CD4-positive, alpha-beta T cell treated with Interleukin-17A for 1 hour (primary cell): ENCODE results near the gene PDLIM5.
"Not testable (repeated sequence)": the region's sequence is repeated elsewhere in the genome, so short reads cannot be mapped to it uniquely, and the experiment has no call there.

Source experiments
- DNase-seq: peaks from one replicate; pipeline ENCODE4 v3.0.0-alpha.2; 2020

Gene PDLIM5

DNA sequence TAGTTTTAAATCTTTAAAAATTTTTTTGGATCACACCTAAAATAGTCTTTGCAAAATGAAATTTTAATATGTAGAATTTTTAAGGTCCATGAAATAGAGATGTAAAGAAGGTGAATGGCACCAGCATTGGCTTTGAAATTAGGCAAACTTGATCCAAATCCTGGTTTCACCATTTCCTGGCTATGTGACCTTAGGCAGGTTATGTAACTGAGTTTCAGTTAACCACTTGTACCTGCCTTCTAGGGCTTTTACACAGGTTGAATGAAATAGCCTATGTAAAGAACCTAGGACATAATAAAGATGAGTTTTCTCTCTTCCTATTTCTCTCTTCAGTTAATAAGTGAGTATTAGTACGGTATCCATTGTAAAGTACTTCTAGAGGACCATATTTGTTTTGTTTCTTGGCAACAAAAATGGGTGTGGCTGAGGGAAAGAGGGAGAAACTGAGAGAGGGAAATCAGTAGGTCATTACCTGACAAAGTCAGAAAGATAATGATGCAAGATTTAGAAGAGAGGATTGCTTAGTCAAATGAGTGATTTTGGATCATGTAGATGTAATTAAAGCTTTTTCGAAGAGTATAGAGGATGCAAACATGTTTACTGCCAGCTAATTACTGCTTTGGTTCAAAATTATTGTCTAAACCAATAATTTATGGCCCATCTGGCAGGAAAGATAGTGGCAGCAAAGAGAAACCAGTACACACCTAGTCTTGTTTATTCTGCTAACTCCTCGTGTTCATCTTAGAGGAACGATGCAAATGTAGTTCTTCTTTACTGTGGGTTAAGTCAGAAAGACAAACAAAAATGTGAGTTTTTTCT is 81.9 kb downstream of the PDLIM5 start:
- no peak for DNase-seq

DNA sequence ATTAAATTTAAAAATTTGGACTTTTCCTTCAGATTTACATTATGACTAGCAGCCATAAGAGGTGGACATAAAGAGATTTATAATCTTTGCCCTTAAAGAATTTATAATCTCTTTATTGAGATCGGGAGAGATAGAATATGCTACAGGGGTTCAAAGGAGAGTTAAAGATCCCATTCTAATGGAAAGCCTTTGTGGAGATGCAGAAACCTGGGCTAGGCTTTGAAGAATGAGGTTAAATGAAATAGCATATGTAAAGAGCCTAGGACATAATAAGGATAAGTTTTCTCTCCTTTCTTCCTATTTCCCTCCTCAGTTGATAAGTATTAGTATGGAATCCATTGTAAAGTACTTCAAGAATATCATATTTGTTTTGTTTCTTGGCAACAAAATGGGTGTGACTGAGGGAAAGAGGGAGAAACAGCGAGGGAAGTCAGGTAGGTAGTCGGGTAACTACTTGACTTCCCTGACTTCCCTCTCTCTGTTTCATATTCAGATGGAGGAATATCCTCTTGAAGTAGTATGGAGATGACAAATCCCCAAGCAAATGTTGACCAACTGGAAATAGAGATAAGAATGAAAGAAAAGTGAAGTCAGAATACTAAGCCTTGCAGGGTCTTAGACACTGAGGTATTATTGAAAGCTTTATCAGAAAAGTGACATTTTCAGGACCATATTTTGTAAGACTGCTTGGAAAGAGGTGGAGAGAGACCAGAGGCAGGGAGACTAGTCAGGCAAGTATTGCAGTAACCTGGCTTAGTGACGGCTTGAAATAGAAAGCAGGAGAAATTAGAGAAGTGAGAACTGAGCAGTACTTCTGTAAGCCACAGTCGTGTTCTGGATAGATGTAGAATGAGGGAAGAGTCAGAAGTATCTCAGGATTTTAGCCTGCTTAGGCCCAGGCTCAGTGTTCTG is 82.9 kb downstream of the PDLIM5 start:
- no peak for DNase-seq

DNA sequence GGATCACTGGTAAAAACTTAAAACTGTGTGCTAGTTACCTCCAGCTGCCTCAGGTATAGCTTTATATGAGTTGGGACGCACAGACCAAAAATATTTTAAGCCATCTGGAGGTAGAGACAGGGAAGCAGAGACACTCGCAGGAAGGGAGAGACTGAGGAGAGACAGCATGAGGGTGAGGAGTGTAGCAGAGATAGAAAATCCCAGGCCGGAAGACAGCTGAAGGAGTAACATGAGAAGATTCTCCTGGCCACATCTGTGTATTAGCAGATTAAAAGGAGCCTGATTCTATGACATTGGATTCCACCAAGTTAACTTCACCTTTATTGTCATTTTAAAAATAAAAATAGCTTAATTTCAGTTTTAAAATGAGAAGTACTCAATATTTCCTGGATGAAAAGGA is 84.3 kb downstream of the PDLIM5 start:
- DNase-seq, result no peak

DNA sequence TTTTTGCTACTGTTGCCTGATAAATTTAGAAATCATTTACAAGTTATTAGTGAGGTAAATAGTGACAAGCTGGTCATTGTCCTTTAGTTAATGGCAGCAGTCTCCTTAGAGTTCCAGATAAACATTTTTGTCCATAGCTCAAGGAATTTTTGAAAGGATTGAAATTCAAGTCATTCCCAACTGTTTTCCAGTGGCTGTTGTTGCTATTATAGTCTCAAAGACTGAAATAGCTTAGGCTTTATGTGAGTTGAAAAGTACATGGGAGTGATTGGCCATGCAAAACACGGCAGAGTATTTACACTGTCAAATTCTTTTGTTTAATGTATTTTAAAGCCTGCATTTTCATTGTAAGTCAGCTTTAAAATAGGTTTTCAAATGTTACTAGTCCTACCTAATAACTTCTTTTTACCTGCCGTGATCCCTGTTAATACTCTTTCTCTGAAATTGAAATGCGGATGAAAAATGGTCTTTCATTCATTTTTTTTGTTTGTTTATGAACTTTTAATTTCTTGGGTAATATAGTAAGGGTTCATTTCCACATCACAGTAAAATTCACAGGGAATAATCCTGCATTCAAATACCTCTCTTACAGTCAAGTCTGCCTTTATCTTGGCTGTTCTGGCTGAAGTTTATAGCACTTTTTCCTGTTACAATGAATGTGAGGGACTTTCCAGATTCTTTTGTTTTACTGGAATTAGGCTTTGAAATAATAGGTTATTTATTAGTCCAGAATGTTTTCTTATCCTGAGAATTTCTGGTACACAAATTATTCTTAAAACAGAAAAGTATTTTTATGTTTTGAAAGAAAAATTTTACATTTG is 85.1 kb downstream of the PDLIM5 start:
- DNase-seq, result no peak

GRCh38 chr4:94537921-94538628 is 86.3 kb downstream of the PDLIM5 start:
- no peak for DNase-seq

GRCh38 chr4:94540476-94540875 is 88.7 kb downstream of the PDLIM5 start:
- no peak for DNase-seq

- no peak for DNase-seq
These were observed 93.1 kb downstream of the PDLIM5 start for GRCh38 chr4:94544811-94545210.

DNA sequence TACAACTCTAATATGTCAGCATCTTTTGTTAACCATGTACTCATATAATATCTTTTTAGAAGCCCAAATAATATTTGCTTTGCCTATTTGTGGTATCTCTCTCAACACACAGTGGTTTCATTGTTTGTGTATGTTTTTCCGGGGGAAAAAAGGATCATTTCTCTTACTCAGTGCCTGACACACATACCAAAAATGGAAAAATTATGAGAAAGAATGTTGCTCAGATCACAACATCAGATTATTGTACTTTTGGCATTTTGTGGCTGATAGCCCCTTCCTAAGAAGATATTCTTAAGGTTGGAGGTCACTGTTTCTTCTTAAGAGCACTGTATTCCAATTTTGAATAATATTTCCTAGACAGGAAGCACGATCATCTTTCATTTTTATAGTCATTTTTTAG is 93.6 kb downstream of the PDLIM5 start:
- DNase-seq, result no peak

DNA sequence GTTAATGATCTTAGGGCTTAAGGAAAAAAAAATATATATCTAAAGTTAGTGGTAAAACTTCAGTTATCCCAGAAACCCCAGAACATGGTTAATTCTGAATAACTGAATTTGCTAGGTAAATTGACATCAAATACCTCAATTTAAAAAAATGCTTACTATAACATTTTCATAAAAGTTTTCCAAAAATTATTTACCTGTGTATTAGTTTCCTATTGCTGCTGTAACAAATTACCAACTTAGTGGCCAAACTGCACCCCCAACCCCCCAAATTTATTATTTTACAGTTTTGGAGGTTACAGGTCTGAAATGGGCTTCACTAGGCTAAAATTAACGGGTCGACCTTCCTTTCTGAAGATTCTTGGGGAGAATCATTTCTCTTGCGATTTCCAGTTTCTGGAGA is 95.2 kb downstream of the PDLIM5 start:
- no peak for DNase-seq

DNA sequence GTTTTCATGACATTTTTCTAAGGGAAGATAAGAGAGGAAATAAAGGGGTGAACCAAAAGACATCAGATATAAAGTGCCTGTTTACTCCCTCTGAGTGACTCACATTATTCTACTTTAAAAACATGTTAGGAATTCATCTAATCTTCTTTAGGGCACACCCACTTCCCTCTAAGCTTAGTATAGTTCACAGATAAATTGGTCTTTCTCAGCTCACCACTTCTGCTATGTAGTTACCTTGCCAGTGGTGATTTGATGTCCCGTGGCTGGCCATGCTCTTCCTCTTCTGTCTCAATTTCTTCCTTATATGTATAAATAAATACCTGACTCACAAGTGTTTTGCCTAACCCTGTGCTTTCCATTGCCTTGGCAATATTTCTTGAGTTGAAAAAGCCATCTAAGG is 96.8 kb downstream of the PDLIM5 start:
- DNase-seq, result no peak

DNA sequence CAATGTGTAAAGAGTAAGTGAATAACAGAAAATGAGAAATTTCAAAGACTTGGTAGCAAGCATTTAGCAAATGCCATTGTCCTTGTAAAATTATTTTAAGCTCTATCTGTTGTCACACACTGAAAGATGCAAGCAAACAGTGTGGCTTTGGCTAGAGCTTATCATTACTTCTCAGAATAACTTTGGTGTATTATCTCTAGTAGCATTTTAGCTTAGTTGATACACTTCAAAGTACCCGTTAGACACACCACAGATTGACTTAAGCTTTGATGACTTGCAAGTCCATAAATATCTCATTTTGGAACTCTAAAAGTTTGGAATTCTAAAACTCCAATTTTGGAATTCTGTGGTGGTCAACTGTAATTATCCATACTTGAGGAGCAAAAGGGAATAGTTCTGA is 98.6 kb downstream of the PDLIM5 start:
- no peak for DNase-seq

DNA sequence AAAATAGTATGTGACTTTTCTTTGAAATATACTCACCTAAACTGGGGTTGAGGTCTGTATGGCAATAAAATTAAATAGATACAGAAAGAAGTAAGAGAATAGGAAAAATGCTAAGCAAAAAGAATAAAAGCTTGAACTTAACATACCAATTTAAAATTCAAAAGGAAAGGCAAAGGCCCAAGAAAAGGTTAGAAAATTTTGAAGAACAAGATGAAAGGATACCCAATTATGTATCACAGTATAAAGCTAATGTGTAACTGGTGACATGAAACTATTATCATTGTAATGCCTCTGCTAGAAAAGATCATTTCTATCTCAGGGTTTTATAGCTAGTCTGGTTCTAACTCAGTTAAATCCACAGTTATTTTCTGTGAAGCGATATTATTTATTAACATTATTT is 99.1 kb downstream of the PDLIM5 start:
- no peak for DNase-seq

GRCh38 chr4:94551643-94552564 is 100.2 kb downstream of the PDLIM5 start:
- DNase-seq, result no peak

GRCh38 chr4:94556047-94556446 is 104.3 kb downstream of the PDLIM5 start:
- DNase-seq, result not testable (repeated sequence)

DNA sequence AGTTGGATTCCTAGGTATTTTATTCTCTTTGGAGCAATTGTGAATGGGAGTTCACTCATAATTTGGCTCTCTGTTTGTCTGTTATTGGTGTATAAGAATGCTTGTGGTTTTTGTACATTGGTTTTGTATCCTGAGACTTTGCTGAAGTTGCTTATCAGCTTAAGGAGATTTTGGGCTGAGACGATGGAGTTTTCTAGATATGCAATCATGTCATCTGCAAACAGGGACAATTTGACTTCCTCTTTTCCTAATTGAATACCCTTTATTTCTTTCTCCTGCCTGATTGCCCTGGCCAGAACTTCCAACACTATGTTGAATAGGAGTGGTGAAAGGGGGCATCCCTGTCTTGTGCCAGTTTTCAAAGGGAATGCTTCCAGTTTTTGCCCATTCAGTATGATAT is 105.9 kb downstream of the PDLIM5 start:
- DNase-seq, result not testable (repeated sequence)

DNA sequence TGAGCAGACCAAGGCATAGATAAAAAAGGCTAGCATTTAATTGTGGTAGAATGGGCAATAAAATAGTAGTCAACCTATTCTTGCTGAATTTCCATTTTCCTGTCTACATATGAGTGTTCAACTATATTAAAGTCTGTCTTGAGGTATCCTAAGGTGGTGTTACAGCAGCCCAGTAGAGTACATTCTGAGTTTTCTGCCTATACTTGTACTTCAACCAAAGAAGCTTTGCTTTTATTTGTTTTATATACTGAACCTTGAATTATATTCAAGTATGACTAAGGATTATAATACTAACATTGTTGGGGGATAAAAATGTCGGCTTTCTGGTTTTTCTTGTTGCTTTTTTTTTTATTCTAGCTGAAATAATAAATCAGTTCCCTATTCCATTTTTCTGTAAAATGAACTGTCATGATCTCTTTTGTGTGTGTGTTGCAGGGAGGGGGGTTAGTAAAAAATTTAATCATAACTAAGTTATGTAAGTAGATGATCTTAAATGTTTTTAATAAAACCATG is 106.7 kb downstream of the PDLIM5 start:
- no peak for DNase-seq

DNA sequence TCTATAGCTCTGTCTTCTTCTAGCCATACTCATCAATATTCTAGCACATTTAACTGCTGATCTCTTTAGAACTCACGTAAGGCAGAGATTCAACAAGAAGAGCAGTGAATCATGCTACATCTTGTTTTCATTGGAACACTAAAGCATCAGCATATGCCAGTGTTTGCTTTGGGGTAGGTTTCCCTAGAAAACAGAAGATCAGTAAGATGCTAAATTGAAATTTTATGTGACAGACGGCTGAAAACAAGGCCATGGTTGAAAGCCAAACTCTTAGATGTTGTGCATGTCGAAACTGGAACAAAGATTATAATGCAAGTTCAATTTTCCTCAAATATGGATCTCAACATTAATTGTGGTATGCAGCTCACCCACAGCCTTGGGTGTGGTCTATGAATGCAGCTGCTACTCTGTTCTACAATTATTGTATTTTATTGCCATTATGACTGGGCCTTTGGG is 107.6 kb downstream of the PDLIM5 start:
- DNase-seq, result no peak

DNA sequence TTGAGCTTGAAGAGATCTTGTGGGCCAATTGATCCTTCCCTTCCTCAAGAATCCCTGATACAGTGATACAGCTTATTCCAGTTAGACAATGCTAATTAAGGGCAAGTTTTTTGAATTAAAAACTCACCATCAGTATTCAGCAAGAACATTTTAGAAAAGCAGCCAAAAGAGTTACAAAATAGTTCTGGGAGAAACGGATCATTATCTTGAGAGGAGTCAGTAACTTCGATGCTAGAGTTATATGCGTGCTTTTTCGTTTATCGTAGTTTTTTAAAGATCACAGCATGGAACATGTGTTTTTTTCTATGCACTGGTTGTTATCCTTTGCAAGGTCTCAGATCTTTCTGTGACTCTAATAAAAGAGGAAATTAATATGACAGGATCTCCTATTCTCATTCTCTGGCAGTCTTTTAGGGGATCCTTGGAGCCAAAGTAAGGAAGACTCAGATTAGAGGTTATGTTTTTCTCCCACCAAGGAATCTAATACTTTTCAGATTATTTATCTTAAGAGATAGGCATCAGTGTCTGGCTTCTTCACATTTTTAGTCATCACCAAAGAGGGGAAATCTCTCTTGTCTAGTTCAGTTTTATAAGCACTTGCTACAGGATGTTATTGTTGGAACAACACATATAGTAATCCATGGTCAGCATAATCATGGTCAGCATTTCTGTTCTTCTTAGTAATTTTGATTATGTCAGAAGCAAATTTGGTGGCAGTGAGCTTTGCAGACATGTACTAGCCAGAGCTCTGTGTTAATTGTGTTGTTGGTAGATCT is 109.7 kb downstream of the PDLIM5 start:
- DNase-seq, result no peak

GRCh38 chr4:94562285-94562684 is 110.5 kb downstream of the PDLIM5 start:
- no peak for DNase-seq

DNA sequence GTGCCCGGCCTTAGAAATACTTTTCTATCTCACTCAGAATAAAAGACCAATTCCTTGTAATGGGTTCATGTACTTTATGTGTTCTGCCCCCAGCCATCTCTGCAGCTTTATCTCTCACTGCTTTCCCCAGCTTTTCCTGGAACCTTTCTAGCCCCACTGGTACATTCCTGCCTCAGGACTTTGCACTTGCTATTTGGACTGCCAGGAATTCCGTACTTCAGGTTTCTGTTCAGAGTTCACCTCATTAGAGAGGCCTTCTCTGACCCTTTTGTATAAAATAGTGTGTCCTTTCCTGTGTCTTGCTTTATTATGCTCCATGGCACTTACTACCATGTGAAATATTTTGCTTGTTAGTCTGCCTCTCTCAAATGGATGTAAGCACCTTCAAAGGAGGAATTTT is 112.5 kb downstream of the PDLIM5 start:
- DNase-seq, result no peak
